Kasumi-1 (cell line): Measurements from ENCODE around the gene COG7.

Experiments used
- DNase-seq, 2 experiments: peaks; one replicate each; lab custom pipeline; 2025; lab: John Stamatoyannopoulos, UW

The COG7 gene

DNA sequence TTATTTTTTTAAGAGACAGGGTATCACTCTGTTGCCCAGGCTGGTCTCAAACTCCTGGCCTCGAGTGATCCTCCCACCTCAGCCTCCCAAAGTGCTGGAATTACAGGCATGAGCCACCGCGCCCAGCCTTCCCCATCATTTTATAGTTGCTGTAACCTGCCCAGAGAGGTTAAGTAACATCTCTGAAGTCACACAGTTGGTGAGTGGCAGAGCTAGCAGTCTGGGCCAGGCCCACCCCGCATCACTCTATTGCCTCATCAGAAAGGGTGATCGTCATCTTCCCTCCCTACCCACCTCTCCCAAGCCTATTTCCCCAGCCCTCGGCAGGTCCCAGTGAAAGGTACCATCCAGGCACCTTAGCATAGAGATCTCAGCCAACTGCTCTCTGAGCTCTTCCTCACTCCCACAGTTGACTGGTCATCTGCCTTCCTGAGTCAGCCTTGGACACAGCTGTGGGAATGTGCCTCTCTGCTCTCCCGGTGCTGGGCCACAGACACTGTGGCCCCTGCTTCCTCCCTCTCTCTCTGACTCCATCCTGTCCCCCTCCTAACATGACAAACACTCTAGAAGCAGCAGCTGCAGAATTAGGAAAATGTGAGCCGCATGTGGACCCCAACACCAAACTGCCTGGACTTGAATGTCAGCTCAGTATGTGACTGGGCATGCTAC is 93.8 kb downstream of the COG7 start:
- DNase-seq, result no peak

DNA sequence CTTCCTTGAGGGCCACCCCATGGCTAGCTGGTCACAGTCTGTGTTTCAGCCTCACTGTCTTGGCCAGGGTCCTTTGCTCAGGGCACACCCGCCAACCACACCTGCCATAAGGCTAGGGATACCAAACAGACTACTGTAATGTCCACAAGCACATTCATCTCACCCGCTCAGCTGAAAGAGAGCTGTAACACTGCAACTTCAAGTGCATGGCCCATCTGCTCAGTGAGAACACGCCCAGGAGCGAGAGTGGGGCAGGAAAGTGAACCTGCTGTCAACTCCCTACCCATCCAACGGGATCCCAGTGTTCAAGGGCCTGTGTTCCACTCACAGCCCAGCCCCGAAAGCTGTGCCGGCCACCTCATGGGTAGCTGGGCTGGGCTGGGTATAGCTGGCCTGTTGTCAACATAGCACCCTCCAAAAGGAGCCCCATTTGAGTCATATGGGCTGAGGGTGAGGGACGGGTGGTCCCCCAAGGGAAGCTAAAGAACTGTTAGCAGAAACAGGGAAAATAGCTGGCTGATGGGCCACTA is 95.2 kb downstream of the COG7 start:
- DNase-seq, result no peak

DNA sequence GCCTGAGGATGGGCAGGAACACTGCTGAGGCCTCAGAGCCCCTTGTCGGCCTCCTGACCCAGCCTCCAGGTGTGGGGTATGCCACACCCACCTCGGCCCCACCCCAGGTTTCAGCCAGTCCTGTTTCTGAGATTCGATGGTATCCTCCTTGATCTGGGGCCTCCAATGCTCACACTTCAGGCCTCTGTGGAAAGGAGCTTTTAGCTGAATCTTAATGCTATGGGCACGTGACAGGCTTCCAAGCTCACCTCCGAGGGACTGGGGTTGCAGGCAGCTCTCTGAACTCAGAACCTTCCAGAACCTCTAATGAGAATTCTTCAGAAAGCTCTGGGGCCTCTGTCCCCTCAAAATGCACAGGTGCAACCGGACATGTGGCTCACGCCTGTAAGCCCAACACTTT is 96.0 kb downstream of the COG7 start:
- no peak for DNase-seq

DNA sequence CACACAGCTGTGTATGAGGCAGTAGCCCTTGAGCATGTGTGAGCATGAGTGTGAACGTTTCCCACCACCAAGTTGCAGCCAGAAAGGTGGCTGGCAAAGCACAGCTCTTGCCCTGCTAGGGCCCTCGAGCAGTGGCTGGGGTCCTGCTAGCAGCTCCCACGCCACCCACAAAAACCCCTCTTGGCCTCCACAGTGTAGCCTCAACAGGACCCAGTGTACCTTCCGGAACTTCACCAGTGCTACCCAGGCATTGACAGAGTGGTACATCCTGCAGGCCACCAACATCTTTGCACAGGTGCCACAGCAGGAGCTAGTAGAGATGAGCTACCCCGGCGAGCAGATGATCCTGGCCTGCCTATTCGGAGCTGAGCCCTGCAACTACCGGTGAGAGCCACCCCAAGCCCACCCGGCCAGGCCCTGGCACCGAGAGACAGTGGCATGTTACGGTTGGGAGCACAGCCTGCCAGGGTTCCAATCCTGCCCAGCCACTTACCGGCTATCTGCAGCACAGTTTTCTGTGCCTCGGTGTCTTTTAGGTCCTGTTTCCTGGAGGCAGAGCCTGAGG is 97.8 kb downstream of the COG7 start:
- no peak for DNase-seq

DNA sequence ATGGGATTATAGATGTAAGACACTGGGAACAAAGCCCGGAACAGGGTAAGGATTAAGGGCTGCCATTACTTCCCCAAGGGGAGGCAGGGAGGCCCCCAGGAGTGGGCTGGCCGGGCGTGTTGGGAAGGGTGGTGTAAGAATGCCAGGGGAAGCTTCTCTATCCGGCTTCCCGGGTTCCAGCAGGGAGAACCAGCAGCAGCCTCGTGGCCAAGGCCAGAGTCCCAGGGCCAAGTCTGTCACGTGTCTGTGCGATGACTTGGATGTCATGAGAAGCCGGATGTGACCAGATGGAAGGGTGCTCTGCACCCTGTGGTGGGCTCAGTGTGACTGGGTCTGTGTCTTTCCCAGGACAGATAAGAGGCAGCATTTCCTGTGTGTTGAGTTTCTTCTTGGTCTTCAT is 98.7 kb downstream of the COG7 start:
- no peak for DNase-seq

- DNase-seq, result no peak
Measured at GRCh38 chr16:23353440-23353839, 99.5 kb downstream of the COG7 start.

- DNase-seq, result no peak
Measured at GRCh38 chr16:23351360-23351759, 101.6 kb downstream of the COG7 start.

DNA sequence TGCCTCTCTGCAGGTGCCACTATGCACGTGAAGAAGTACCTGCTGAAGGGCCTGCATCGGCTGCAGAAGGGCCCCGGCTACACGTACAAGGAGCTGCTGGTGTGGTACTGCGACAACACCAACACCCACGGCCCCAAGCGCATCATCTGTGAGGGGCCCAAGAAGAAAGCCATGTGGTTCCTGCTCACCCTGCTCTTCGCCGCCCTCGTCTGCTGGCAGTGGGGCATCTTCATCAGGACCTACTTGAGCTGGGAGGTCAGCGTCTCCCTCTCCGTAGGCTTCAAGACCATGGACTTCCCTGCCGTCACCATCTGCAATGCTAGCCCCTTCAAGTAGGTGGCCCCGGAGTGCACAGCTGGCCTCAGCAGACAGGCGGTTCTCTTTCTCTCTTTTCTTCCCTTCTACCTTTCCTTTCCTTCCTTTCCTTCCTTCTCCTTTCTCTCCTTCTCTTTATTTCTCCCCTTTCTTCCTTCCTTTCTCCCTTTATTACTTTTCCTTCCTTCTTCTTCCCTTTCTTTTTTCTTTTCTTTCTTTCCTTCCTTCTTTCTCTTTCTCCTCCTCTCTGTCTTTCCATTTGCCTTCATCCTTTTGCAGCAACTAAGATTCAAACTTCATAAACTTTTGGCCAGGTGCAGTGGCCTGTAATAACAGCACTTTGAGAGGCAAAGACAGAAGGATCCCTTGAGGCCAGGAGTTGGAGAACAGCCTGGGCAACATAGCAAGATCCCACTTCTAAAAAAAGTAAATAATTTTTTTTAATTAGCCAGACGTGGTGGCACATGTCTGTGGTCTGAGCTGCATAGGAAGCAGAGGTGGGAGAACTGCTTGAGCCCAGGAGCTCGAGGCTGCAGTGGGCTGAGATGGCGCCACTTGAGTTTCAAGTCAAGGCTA is 104.2 kb downstream of the COG7 start:
- no peak for DNase-seq

DNA sequence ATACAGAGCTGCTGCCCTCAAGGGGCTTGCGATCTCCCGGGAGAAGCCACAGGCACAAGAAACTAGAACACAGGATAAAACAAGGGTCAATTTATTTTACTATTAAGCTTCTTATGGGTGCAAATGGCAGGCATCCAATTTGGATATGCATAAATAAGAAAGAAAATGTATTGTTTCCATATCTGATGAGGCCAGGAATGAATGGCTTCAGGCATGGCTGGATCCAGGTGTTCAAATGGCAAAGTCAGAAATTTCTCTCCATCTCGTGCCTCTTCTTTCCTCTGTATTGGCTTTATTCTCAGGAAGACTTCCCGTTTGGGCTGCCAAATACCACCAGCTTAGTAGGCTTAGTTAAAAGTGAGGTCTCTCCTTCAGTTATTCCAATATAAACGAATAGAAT is 107.8 kb downstream of the COG7 start:
- no peak for DNase-seq

GRCh38 chr16:23343643-23344612 is 109.1 kb downstream of the COG7 start:
- DNase-seq, result no peak

- DNase-seq, result no peak
Measured at GRCh38 chr16:23342083-23342640, 110.8 kb downstream of the COG7 start.

DNA sequence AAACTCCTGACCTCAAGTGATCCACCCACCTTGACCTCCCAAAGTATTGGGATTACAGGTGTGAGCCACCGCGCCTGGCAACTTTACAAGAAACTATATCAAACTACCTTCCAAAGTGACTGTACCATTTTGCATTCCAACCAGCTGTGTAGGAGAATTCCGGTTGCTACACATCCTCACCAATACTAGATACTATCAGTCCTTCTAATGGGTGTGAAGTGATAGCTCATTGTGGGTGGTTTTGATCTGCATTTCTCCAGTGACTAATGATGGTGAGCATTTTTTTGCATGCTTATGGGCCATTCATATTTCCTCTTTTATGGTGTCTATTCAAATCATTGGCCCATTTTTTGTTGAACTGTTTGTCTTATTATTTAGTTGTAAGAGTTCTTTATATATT is 113.2 kb downstream of the COG7 start:
- no peak for DNase-seq
